HG02610 (cell line): Measurements from ENCODE around the gene NKX2-3.

Experiments used
- ATAC-seq: cut with Tn5 transposase; IDR thresholded peaks from one replicate; pipeline ENCODE4 v1.9.1; 2021; ENCODE audit warnings: mild to moderate bottlenecking, moderate library complexity; ENCODE audit not compliant: unreplicated experiment

The NKX2-3 gene

DNA sequence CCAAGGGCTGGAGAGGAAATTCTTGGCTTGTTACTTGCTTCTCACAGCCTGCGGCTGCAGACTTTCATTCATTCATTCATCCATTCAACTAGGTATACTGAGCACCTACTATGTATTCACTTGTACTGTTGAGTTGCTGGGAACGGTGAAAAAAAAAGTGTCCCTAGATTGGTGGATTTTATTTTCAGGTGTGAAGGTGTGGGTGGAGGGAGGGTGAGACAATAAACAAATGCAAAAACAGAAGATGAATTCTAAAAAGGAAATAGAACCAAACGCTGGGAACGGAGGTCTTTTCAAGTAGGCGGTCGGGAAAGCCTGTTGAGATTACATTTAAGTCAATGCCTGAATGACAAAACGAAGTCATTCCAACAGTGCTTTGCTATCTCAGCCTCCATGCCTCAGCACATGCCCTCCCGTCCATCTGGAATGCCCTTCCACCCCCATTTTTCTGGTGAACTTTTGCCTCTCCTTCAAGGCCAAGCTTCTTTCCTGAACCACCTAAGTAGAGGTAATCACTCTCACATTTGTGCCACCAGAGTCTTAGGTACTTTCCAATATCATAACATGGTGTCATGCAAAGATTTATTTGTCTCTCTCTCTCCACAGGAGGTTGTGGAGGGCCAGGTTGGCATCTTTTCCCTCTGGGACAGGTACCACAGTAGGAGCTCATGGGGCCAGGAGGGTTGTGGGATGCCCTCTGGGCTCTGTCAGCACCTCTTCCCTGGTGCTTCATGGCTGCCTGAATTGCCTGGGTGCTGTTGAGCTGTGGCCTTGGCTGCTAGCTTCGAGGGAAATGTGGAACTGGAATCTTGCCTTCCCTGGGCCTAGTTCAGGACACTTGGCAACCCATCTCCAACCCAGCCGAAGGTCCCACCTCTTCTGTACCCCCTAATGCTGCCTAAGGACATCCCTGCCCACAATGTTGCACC lies 5.5 kb downstream of the NKX2-3 start:
- no peak for ATAC-seq

DNA sequence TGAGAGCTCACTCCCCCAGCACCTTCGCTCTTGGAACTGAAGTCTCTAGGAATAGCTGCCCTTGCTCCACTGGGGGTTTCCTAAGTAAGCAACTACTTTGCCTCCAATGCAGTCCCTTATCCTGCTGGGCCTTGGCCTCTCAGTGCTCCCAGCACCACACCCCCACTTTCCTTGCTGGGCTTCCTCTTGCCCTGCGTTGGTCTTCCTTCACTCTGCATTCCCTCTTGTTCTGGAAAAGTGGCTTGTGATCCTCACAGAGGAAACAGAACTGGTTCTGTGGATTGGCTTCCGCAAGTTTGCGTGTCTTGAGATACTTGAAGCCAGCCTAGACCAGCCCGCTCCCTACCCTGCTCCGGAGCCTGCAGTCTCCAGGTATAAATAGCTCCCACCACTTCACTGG lies 6.4 kb downstream of the NKX2-3 start:
- no peak for ATAC-seq

DNA sequence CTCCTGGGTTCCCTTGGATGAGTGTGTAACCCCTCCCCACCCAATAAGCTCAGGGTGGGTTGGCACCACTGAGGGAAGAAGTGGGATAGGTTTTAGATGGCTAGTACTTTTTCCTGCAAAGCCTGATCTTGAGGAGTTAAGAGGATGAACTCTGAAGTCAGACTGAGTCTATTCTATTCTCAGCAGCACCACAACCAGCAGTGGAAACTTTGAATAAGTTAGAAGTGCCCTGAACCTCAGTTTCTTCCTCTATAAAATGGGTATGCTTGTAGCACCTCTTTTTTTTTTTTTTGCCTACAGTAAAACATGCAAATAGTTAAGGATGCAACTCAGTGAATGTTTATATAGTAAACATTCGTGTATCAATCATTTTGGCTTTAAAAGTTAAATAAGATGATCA lies 7.1 kb downstream of the NKX2-3 start:
- ATAC-seq, result no peak

- ATAC-seq, result no peak
Measured at GRCh38 chr10:99540306-99540656, 7.5 kb downstream of the NKX2-3 start.

DNA sequence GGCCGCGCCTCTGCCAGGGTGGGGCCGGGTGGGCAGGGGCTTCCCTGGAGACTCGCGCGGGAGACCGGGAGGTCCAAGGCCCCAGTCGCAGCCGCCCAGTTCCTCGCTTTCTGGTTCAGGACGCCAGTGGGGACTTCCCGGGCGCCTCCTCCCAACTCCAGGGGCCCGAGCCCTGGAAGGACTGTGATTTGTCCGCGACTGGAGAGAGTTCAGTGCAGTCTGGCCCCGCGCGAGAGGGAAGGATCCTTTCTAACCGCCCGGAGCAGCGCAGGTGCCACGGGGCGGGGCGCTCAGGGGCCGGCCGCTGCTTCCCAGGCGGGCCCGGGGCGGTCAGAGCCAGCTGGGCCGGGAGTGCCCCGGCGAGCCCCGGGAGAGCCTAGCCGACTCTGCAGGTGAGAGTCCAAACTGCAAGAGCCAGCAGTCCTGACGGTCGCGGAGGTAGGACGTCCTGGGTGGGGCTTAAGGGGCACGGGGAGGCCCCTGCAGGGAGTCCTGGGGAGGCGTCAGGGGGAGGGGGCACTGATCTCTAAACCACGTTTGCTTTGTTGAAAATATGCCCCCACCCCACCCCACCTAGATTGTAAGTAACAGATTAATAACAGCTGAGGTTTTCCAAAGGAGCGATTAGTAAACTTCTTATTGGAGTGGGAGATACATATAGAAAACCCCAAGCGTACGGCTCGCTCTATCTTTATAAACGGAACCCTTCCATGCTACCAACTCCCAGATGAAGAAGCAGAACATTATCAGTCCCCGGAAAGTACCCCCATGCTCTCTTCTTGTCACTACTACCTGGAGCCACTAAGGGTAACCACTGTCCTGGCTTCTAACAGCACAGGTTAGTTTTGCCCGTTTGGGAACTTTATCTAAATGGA lies 8.2 kb downstream of the NKX2-3 start:
- no peak for ATAC-seq

DNA sequence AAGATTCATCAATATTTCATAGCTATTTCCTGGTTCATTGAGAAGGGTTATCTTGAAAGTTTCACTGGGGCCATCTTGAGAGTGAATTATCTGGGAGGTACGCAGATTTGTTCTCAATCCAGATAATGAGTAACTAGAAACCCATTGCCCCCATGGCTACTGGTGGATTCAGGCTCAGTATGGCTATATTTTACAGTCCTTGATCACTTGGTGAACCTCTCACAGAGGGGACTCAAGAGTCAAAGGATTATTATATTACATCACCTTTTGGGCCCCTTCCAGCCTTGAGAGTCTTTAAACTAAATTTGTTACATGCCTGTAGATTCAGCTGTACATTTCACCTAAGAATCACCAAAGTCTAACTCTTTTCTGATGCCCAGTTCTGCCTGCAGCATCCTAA lies 11.6 kb downstream of the NKX2-3 start:
- ATAC-seq, result no peak

DNA sequence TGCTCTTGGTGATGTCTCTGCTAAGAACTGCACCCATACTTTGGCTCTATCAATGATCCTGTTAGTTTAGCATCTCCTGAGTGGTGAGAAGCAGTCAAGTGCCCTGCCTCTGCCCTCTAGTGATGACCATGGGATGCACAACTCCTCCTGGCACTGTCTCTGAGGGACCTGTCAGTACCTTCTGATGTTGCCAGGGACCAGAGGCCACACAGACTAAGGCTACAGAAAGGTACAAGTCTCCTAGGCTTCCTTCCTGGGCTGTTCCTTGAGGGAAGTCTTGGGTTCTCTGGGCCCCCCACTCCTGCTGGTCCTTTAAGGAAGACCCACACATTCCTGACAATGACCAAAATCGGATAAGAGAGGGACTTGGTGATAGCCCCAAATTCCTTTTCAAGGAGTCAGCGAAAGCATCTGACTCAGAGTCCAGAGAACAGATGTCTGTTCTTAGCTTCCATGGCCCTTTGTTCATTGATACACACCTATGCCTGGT lies 15.3 kb downstream of the NKX2-3 start:
- ATAC-seq, result no peak

GRCh38 chr10:99551158-99551557 lies 18.4 kb downstream of the NKX2-3 start:
- no peak for ATAC-seq

- no peak for ATAC-seq
Measured at GRCh38 chr10:99551616-99552015, 18.9 kb downstream of the NKX2-3 start.

- no peak for ATAC-seq
Measured at GRCh38 chr10:99555371-99555770, 22.6 kb downstream of the NKX2-3 start.

DNA sequence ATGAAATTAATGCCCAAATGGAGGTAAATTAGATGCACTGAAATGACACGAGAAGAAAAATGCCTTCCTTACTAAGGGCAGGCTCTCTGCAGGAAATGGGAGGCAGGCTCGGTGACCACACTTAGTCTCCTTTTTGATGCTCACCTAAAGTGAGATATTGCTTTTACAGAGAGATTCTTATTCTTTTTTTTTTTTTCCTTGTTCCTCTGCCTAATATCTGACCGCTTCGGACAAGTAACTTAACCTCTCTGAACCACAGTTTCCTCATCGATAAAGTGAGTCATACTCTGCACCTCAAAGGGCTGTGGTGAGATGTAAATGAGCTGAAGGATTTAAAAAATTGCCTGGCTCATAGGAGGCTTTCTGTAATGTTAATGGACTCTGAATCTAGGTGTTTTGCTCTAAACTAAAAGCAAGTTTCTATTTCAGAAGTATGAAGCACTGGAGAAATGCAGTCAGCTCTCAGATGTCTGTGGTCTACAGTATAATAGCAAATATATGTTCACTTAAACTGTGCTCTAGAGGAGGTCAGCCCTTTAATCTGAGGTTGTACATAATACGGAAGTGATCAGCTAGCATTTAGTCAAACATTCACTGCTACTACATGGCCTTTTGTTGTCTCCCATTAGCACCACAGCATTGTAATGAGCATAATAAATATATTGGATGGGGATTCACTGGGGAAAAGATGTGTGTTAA lies 23.2 kb downstream of the NKX2-3 start:
- ATAC-seq, result peak; percentile 93

GRCh38 chr10:99557044-99557443 lies 24.3 kb downstream of the NKX2-3 start:
- ATAC-seq, result no peak

GRCh38 chr10:99558708-99559107 lies 26.0 kb downstream of the NKX2-3 start:
- ATAC-seq, result no peak

- ATAC-seq, result no peak
Measured at GRCh38 chr10:99560277-99561126, 27.8 kb downstream of the NKX2-3 start.

DNA sequence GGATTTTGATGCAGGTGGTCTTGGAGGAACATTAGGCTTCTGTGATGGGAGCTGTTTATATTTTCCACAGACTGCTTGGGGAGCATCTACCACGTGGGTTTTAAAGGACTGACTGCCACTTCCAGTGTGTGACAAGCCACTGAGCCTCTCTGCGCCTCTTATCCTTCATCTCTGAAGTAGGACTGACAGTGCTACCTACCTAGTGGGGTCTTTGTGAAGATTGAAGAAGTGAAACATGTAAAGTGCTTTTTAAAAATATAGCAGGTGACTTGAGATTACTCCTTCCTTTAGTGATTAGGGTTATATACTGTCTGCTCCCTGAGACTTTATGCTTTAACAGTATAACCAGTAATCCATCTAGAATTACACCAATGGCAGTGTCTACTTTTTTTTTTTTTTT lies 29.9 kb downstream of the NKX2-3 start:
- ATAC-seq, result no peak

GRCh38 chr10:99564361-99564760 lies 31.6 kb downstream of the NKX2-3 start:
- ATAC-seq, result no peak

GRCh38 chr10:99565166-99565565 lies 32.4 kb downstream of the NKX2-3 start:
- ATAC-seq, result no peak

DNA sequence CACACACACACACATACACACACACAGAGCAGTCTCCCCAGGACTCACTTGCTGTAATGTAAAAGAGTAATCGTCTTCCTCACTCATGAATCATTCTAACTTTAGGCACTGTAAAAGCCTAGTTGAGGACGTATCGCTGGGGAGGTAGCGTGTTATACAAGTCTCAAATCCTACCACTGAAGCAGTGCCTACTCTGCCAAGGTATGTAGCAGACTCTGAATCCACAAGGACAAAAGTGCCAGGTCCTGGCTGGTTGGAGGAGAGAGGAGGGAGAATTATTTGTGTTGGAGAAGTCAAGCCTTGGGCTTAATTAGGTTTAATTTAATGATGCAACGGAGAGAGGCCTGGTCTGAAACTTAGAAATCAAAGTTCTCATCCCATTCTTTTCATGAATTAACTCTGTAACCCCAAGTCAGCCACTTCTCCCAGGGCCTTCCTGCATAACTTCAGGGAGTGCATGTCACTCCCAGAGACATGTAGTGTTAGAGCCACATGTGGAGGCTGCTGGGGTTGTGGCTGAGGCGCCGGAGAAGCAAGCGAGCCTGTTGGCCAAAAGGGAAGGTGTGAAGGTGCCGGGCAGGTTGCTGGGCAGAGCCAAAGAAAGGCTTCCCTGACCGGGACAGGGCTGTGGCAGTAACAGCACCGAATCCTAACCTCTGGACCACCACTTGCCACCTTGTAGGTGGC lies 36.7 kb downstream of the NKX2-3 start:
- no peak for ATAC-seq

DNA sequence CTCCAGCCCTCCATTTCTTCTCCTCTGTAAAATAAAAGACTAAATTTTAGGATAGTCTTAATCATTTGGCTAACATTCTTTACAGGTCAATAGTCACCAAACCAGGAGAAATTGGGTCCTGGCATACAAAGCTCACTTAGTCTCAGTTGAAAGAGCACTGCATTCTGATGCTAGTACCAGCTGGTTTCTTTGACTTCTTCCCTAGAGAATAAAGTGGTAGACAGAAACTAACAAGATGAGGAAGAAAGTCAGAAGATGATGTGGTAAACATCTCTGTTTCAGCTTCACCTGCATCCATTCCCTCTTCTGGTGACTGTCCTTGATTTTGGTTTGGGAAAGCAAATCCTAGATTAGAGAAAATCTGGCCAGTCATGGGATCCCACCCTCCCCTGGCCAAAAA lies 37.2 kb downstream of the NKX2-3 start:
- no peak for ATAC-seq

DNA sequence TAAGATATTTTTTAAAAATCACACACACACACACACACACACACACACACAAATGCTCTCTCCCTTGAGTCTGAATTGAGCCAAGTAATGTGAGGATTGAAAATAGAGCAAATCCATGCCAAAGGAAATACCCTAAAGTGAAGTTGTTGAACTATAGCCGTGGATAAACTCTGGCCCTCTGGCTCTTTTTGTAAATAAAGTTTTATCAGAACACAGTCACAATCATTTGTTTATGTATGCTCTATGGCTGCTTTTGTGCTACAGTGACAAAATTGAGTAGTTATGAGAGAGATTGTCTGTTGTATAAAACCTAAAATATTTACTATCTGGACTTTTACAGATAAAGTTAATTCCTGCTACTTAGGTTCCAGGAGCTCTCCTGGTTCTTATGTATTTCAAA lies 39.1 kb downstream of the NKX2-3 start:
- no peak for ATAC-seq
